Smooth muscle cell (in vitro differentiated cells): Measurements from ENCODE around the gene KRTAP22-1. TPM values are rescaled to one million over a fixed set of nuclear protein-coding genes. Genes with fewer than 3 reads are reported as not detected.

ENCODE experiments used
- DNase-seq: peaks from one replicate; lab custom pipeline; 2025; ENCODE audit not compliant: unreplicated experiment; lab: John Stamatoyannopoulos, UW
- H2AFZ ChIP-seq: fragments of 200-600 bp; sonication (generic); 2 replicates; pipeline ENCODE4 v1.6.0; 2016; ENCODE audit warnings: antibody characterized with exemption, low read depth, mild to moderate bottlenecking
- H3F3A ChIP-seq: fragments of 200-600 bp; sonication (generic); 2 replicates; pipeline ENCODE4 v1.6.0; 2017; ENCODE audit warnings: antibody characterized with exemption, low read depth
- H3K27ac ChIP-seq: fragments of 200-600 bp; sonication (generic); 2 replicates; pipeline ENCODE4 v1.5.1; 2016; ENCODE audit warnings: low read depth, mild to moderate bottlenecking
- H3K27me3 ChIP-seq: fragments of 200-600 bp; sonication (generic); 2 replicates; pipeline ENCODE4 v1.6.1; 2016; ENCODE audit warnings: low read depth, mild to moderate bottlenecking
- H3K36me3 ChIP-seq: fragments of 200-600 bp; sonication (generic); 2 replicates; pipeline ENCODE4 v1.5.1; 2016; ENCODE audit warnings: low read depth
- H3K4me1 ChIP-seq: fragments of 200-600 bp; sonication (generic); 2 replicates; pipeline ENCODE4 v1.5.1; 2016; ENCODE audit warnings: low read depth
- H3K4me2 ChIP-seq: fragments of 200-600 bp; sonication (generic); 2 replicates; pipeline ENCODE4 v1.6.0; 2016; ENCODE audit warnings: mild to moderate bottlenecking
- H3K4me3 ChIP-seq: fragments of 200-600 bp; sonication (generic); 2 replicates; pipeline ENCODE4 v1.5.1; 2016; ENCODE audit warnings: mild to moderate bottlenecking
- H3K79me2 ChIP-seq: fragments of 200-600 bp; sonication (generic); 2 replicates; pipeline ENCODE4 v1.6.0; 2016; ENCODE audit warnings: low read depth, mild to moderate bottlenecking
- H3K9ac ChIP-seq: fragments of 200-600 bp; sonication (generic); 2 replicates; pipeline ENCODE4 v1.6.0; 2016; ENCODE audit warnings: low read depth
- H3K9me3 ChIP-seq: fragments of 200-600 bp; sonication (generic); replicated peaks from 2 replicates; pipeline ENCODE4 v1.5.1; 2016; ENCODE audit warnings: low read depth
- H4K20me1 ChIP-seq: fragments of 200-600 bp; sonication (generic); 2 replicates; pipeline ENCODE4 v1.6.0; 2016; ENCODE audit warnings: low read depth
- CTCF ChIP-seq: fragments of 200-600 bp; sonication (generic); IDR thresholded peaks from 2 replicates; pipeline ENCODE4 v1.5.1; 2017; ENCODE audit warnings: borderline replicate concordance, mild to moderate bottlenecking, antibody characterized with exemption; ENCODE audit not compliant: insufficient read depth, poor library complexity, severe bottlenecking
- WGBS: methylation state at CpG from one replicate; pipeline ENCODE4 v1.1.7; 2016; ENCODE audit warnings: low lambda C conversion rate; 5-methylcytosine and 5-hydroxymethylcytosine counted together
- polyA plus RNA-seq: library from polyadenylated mRNA; unstranded; fragments of >200 nt; fragmentation: Nextera tagmentation; extraction: Ambion mirVana; gene quantifications from 2 replicates; pipeline ENCODE4 v1.2.1, GENCODE V29; 2016
- total RNA-seq: library from RNA; depleted of rRNA; stranded (reverse); fragments of >200 nt; gene quantifications from 2 replicates; pipeline ENCODE4 v1.2.3, GENCODE V29; 2014

KRTAP22-1 gene
- total and polyA plus RNA-seq, 2 experiments from 2014 or later = not detected

DNA sequence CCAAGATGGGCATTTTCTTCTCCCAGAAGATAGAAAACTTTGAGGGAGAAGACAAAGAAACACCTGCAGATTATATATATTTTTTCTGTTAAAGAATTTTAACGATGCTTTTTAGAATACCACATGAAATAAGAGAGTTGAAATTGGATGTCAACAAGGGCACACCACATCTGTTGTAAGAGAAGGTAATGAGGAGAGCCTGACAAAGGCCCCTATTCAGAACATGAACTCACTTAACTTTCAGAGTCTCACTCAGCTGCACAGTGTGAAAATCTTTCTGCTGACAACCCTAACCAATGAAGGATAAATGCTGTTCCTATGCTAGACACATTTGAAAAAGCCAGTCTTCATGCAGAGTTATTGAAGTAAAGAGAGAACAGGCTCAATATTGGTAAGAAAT, 18.0 kb upstream of the KRTAP22-1 start:
- H3K27me3 ChIP-seq = no peaks in the 10 kb centered on the region
- no peaks in the 10 kb centered on the region for H3K9me3 ChIP-seq
- no peak overlapping the region for H2AFZ ChIP-seq
- no peaks in the 10 kb centered on the region for H3K79me2 ChIP-seq
- no peak overlapping the region for H3K9ac ChIP-seq
- no peak overlapping the region for H3K4me3 ChIP-seq
- no peaks in the 10 kb centered on the region for H3K36me3 ChIP-seq
- no peak for DNase-seq
- no peaks in the 10 kb centered on the region for H3K4me1 ChIP-seq
- H3F3A ChIP-seq = no peaks in the 10 kb centered on the region
- WGBS = 71% methylated on average over 1 of the region's 1 CpG
- H4K20me1 ChIP-seq = no peaks in the 10 kb centered on the region
- no peak overlapping the region for H3K4me2 ChIP-seq
- no peak for TF ChIP-seq CTCF
- no peak overlapping the region for H3K27ac ChIP-seq

DNA sequence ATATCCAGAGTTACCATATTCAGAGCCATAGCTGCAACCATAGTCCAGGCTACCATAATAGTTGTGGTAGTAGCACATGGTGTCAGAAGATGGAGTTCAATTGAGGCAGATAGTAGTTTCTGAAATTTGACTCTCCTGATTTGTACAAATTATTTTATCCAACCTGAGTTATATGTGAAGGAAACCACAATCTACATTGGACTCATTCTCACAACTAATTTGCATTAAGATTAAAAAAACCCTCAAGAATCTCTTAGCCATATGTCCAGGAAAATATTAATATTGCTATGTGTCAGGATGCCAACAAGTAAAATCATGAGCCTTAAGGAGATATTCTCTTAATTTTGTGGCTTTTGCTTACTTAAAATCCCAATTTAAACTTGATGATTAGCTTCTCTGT, 10.6 kb upstream of the KRTAP22-1 start, which contains the start of gene KRTAP22-2:
TSS of gene KRTAP22-2 (minus strand) at position 101 of the 400 bp plus-strand sequence.
- Histone ChIP-seq H3K27me3 (no peaks in the 10 kb centered on the region), H4K20me1 (no peaks in the 10 kb centered on the region), H3K27ac (no peak within 1 kb of the TSS), H3K79me2 (no peaks in the 10 kb centered on the region), H3K36me3 (no peaks in the 10 kb centered on the region), H2AFZ (no peak within 1 kb of the TSS), H3K9ac (no peak within 1 kb of the TSS), H3K4me3 (no peak within 1 kb of the TSS), H3F3A (no peaks in the 10 kb centered on the region), H3K9me3 (no peaks in the 10 kb centered on the region), H3K4me2 (no peak within 1 kb of the TSS), H3K4me1 (no peaks in the 10 kb centered on the region)
- no peak for TF ChIP-seq CTCF
- DNase-seq = no peak

- no peak within 1 kb of the TSS for H3K4me2 ChIP-seq
- no peaks in the 10 kb centered on the region for H3K27me3 ChIP-seq
- no peak for DNase-seq
- no peaks in the 10 kb centered on the region for H3K9me3 ChIP-seq
- no peak within 1 kb of the TSS for H3K9ac ChIP-seq
- H3K4me3 ChIP-seq = no peak within 1 kb of the TSS
- no peak within 1 kb of the TSS for H3K27ac ChIP-seq
- no peaks in the 10 kb centered on the region for H3F3A ChIP-seq
- TF ChIP-seq CTCF = no peak
- H3K4me1 ChIP-seq = no peaks in the 10 kb centered on the region
- no peak within 1 kb of the TSS for H2AFZ ChIP-seq
- H3K79me2 ChIP-seq = no peaks in the 10 kb centered on the region
- H4K20me1 ChIP-seq = no peaks in the 10 kb centered on the region
- WGBS = 84% methylated on average over 4 of the region's 4 CpGs
- no peaks in the 10 kb centered on the region for H3K36me3 ChIP-seq
Observed at GRCh38 chr21:30592140-30592539, 8.7 kb upstream of the KRTAP22-1 start, which contains the start of gene KRTAP6-3. Gene KRTAP6-3, plus strand, starts transcription at chr21:30592440. Its CDS starts 6 bp downstream, at chr21:30592446.

DNA sequence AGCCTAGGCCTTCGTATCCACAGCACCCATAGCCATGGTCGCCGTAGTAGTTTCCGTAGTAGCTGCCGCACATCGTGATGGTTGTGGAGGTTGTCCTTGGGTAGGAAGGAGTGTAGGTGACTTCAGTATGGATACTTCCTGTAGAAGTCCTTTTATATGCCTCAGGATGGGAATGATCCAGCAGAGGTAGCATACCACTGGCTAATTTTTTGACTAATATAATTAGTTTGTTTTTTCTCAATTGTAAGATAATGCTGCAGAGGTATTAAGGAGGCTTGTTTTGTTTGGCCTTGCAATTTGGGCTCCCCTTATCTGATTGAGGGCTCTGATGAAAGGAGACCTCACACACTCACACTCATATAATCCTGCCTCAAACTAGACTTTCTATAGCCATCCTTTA, 2.1 kb upstream of the KRTAP22-1 start, which contains the start of gene KRTAP6-2:
TSS of gene KRTAP6-2 (minus strand) at position 101 of the 400 bp plus-strand sequence. CDS start at position 73, 28 bp downstream.
- Histone ChIP-seq H3K9me3 (no peaks in the 10 kb centered on the region), H4K20me1 (no peaks in the 10 kb centered on the region), H3K4me1 (no peaks in the 10 kb centered on the region), H3K27me3 (no peaks in the 10 kb centered on the region), H3K4me2 (no peak within 1 kb of the TSS), H3K4me3 (no peak within 1 kb of the TSS), H2AFZ (no peak within 1 kb of the TSS), H3K36me3 (no peaks in the 10 kb centered on the region), H3K79me2 (no peaks in the 10 kb centered on the region), H3K27ac (no peak within 1 kb of the TSS), H3F3A (no peaks in the 10 kb centered on the region), H3K9ac (no peak within 1 kb of the TSS)
- TF ChIP-seq CTCF = no peak
- 93% methylated on average over 6 of the region's 6 CpGs for WGBS
- DNase-seq = no peak
